Stimulated activated memory B cell treated with anti-CD40 and anti-IgM and Interleukin-4, amounts not matched to agents 10 μg/mL and 1 μg/mL and 100 μg/mL, for 72 hours (primary cell): ENCODE measurements around the gene GFOD2.

Experiments
- ATAC-seq: fragments of 150-1000 bp; cut with Tn5 transposase; 2 replicates; pipeline ENCODE4 v1.10.0; 2021
- H3K27ac Mint-ChIP-seq: one replicate; pipeline ENCODE4 v1.8.0; 2022; ENCODE audit warnings: mild to moderate bottlenecking, mixed read lengths
- H3K27me3 Mint-ChIP-seq: one replicate; pipeline ENCODE4 v1.8.0; 2022; ENCODE audit warnings: mixed read lengths
- H3K36me3 Mint-ChIP-seq: one replicate; pipeline ENCODE4 v1.8.0; 2022; ENCODE audit warnings: mixed read lengths
- H3K4me1 Mint-ChIP-seq: one replicate; pipeline ENCODE4 v1.8.0; 2022; ENCODE audit warnings: mixed read lengths
- H3K4me3 Mint-ChIP-seq: one replicate; pipeline ENCODE4 v1.8.0; 2022; ENCODE audit warnings: mild to moderate bottlenecking, moderate library complexity, mixed read lengths
- H3K9me3 Mint-ChIP-seq: one replicate; pipeline ENCODE4 v1.8.0; 2022; ENCODE audit warnings: mixed read lengths

Gene GFOD2

DNA sequence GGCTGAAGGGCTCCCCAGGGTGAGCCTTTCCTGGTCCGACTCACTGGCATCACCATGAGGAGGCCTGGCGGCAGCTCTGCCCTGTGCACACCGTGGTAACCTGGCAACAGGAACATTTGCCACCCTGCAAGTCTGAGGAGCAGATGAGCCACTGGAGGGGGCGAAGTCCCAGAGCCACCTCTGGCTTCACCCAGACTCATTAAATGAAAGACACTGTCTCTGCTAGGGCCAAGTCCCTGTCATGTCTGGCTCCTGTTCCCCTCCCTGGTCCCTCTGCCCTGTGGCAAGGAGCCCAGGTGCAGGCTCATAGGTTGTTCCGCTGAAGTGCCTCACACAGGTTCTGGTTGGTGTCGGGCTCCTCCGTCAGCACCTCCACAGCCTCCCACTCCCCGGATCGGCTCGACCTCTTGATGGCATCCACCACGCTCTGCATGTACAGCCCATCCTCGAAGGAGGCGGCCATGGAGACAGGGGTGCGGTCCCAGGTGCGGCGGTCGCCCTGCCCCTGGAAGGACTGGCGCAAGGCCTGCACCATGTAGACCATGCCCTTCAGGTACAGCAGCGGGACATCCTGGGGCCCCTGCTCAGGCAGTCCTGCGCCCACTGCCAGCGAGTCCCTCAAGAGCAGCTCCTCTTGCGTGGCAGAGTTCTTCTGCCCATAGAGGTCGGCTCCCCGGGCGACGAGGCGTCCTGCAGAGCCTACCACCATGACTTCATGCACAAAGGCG lies 44.1 kb downstream of the GFOD2 start:
- H3K36me3 Mint-ChIP-seq, result peaks cover 9% of the 10 kb centered on the region
- H3K9me3 Mint-ChIP-seq, result no peaks in the 10 kb centered on the region
- H3K27ac Mint-ChIP-seq, result peak overlapping the region; percentile 62
- no peak overlapping the region for H3K4me3 Mint-ChIP-seq
- H3K4me1 Mint-ChIP-seq, result peaks cover 31% of the 10 kb centered on the region
- peak; percentile 22 for ATAC-seq
- no peaks in the 10 kb centered on the region for H3K27me3 Mint-ChIP-seq

DNA sequence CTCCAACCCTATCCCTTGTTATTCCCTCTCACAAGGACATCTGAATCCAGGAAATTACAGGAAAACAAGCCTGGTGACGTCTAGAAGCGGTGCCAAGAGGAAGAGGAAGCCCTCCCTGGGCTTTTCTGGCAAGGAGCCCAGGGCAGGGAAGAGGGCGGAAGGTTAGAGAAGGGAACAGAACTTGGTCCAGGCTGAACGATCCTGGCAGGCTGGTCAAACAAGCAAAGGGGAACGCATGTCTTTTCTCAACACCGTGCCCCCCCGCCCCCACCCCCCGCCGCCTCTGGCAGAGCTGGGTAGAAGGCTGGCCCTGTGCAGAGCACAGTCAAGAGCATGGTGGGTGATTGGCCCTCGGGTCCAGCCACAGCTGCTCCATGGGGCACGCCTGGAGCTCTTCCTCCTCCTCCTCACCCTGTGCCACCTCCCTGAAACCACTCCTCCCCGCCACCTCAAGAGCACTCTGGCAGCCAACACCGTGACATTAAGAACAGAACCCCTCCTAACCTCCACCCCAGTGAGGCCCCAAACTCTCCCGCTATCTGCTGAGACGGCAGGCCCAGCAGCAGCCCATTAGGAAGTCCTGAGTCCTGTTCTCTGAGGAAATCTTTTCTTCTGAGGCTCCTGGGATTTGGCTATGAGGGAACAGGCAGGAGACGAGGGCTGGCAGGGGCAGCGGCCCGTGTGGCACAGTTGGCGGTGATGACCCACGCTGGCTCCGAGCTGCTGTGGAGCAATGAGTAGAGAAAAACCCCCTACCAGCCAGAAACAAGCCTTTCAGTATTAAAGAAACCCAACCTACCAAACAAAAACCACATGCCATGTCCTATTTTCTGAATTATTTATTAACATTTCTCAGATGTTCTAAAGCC lies 45.2 kb downstream of the GFOD2 start:
- Mint-ChIP-seq H3K4me1 (peaks cover 42% of the 10 kb centered on the region), H3K9me3 (no peaks in the 10 kb centered on the region), H3K36me3 (peaks cover 9% of the 10 kb centered on the region), H3K27me3 (no peaks in the 10 kb centered on the region), H3K4me3 (no peak overlapping the region), H3K27ac (peak overlapping the region; percentile 62)
- no peak for ATAC-seq

DNA sequence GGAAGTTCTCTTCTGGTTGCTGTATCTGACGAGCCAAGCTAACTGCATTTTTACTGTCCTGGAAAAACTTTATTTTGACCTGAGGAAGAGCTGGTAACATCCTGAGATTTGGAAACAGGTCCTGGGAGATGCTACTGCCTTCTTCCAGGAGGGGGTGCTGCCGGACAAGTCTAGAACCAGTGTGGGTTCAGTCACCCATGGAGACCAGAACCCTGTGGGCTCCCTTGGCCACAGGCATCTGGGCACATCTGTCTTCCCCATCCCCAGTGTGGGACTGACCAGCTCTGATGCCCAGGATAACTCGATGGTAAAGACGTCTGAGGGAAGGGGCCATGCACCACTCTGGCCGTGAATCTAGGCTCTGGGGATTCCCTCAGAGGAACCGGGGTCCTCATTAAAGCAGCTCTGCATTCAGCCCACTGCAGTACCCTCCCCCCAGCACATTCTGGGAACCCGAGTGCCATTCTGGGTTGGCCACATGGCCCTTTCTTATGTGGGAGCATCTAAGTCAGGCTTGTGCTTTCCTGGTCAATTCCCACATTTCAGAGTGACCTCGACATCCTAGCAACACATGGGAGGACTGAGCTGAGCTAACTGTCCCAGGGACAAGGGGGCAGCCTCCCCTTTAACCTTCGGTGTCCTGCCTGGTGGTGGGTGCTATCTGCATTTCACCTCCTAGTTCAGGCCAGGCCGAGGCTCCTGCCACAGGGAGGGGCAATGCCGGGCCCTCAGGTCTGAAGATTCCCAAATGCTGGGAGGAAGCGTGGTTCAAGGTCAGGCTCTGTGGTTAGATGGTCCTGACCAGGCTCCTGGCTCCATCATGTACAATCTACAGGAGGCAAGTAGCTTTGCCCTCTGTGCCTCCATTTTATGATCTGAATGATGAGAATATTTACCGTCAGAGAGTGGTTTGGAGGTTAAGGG lies 46.1 kb downstream of the GFOD2 start:
- peaks cover 52% of the 10 kb centered on the region for H3K4me1 Mint-ChIP-seq
- no peaks in the 10 kb centered on the region for H3K27me3 Mint-ChIP-seq
- peak overlapping the region; percentile 62 for H3K27ac Mint-ChIP-seq
- peaks cover 9% of the 10 kb centered on the region for H3K36me3 Mint-ChIP-seq
- no peaks in the 10 kb centered on the region for H3K9me3 Mint-ChIP-seq
- peak; percentile 60 for ATAC-seq
- H3K4me3 Mint-ChIP-seq, result no peak overlapping the region

DNA sequence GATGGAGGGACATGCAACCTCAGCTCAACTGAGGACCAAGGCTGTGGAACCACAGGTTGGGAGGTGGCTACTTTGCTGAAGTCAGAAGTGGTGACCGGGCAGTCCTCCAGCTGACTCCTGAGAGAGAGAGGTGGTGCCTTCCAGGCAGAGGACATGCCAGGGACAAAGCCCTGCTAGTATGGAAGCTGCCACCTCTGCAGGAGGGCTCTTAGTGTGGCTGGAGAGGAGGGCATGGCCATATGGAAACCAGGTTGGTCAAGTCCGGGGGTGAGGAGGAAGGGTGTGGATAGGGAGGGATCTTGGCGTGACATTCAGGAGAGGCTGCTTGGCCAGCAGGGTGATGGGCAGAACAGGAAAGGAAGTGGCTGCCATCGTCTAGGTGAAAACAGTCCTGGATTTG lies 46.8 kb downstream of the GFOD2 start:
- Mint-ChIP-seq H3K27ac (peak overlapping the region; percentile 62), H3K27me3 (no peaks in the 10 kb centered on the region), H3K4me1 (peaks cover 58% of the 10 kb centered on the region), H3K9me3 (no peaks in the 10 kb centered on the region), H3K4me3 (no peak overlapping the region), H3K36me3 (peaks cover 9% of the 10 kb centered on the region)
- ATAC-seq, result no peak

GRCh38 chr16:67669499-67670101 lies 49.5 kb downstream of the GFOD2 start:
- Mint-ChIP-seq H3K27ac (peak overlapping the region; percentile 92), H3K27me3 (no peaks in the 10 kb centered on the region), H3K9me3 (no peaks in the 10 kb centered on the region), H3K4me1 (peaks cover 60% of the 10 kb centered on the region), H3K4me3 (no peak overlapping the region), H3K36me3 (peaks cover 6% of the 10 kb centered on the region)
- no peak for ATAC-seq

DNA sequence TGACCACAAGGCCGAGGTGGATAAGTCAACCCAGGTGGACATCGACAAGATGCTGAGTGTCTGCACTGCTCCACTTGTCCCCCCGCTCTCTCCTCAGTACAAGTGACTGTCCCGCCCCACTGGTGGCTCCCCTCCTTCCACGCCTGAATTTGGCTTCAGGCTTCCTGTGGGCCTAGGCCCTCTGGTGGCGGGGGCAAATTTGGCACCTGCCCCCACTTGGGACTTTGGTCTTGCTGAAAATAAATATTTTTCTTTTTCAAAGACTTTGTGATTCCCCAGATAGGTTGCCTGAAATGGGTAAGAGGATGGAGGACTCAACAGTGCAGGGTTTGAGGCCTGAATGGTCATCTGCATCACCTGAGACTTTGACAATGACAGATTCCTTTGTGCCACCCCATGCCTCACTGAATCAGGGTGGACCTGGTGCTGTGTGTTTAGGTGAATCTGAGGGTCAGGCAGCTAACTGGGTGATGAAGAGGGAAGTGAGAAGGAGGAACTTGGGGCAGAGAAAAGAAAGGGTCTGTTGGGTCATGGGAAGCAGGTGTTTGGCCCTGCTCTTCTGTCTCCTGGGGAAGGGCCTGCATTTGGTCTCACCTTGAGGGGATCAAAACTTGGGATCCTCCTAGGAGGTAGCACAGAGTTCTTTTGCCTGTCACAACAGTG lies 50.5 kb downstream of the GFOD2 start:
- H3K9me3 Mint-ChIP-seq, result no peaks in the 10 kb centered on the region
- peak overlapping the region; percentile 92 for H3K27ac Mint-ChIP-seq
- no peaks in the 10 kb centered on the region for H3K27me3 Mint-ChIP-seq
- peak overlapping the region; percentile 17 for H3K4me3 Mint-ChIP-seq
- peak; percentile 41 for ATAC-seq
- peaks cover 60% of the 10 kb centered on the region for H3K4me1 Mint-ChIP-seq
- H3K36me3 Mint-ChIP-seq, result peaks cover 13% of the 10 kb centered on the region

DNA sequence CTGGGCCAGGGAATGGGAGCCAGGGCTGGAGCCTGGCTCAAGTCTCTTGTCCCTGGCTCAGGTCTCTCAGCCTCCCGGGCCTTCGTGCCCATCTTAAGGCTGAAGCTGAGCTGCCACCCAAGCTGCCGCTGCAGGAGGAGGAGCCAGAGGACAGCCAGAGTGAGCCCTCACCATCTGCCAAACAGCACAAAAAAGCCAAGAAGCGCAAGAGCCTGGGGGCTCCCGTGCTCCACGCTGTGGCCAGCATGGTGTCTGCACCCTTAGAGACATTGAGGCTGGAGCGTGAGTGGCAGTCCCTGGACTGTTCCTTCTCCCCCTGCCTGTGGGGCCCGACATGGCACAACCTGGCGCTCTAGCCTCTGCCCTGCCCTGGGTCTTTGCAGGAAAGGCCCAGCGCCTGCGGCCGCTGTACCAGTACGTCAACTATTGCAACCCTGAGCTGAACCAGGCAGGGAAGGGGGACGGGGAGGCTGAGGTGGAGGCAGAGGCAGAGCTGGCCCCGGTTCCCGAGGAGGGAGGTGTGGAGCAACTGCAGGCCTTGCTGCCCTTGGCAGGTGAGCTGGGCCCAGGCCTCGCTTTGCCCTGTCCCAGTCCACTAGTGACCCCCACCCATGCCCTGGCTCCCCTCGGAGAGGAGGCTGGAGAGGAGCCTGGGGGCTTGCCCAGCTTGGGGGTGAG lies 51.2 kb downstream of the GFOD2 start:
- Mint-ChIP-seq H3K36me3 (peaks cover 13% of the 10 kb centered on the region), H3K27me3 (no peaks in the 10 kb centered on the region), H3K4me3 (peak overlapping the region; percentile 88), H3K9me3 (no peaks in the 10 kb centered on the region), H3K27ac (peak overlapping the region; percentile 92), H3K4me1 (peaks cover 60% of the 10 kb centered on the region)
- ATAC-seq, result peak; percentile 84

DNA sequence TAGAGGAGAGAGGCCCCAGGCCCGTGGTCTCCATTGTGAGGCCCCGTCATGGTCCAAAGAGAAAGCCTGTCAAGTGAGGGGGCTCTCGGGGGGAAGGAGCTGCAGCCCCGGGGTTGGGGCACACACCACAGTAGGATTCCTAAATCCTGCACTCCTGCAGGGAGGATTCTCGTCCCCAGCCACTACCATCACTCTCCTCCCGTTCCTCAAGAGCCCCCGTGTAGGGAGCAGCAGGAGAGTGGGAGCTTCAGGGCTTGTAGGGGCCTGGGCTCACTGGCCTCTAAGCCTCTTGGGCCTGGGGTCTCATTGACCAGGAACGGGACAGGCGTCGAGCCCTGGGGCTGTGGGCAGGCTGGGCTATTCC lies 51.7 kb downstream of the GFOD2 start:
- ATAC-seq, result no peak
- H3K9me3 Mint-ChIP-seq, result no peaks in the 10 kb centered on the region
- H3K4me1 Mint-ChIP-seq, result peaks cover 55% of the 10 kb centered on the region
- H3K36me3 Mint-ChIP-seq, result peaks cover 13% of the 10 kb centered on the region
- H3K27me3 Mint-ChIP-seq, result no peaks in the 10 kb centered on the region
- H3K4me3 Mint-ChIP-seq, result peak overlapping the region; percentile 88
- peak overlapping the region; percentile 92 for H3K27ac Mint-ChIP-seq

DNA sequence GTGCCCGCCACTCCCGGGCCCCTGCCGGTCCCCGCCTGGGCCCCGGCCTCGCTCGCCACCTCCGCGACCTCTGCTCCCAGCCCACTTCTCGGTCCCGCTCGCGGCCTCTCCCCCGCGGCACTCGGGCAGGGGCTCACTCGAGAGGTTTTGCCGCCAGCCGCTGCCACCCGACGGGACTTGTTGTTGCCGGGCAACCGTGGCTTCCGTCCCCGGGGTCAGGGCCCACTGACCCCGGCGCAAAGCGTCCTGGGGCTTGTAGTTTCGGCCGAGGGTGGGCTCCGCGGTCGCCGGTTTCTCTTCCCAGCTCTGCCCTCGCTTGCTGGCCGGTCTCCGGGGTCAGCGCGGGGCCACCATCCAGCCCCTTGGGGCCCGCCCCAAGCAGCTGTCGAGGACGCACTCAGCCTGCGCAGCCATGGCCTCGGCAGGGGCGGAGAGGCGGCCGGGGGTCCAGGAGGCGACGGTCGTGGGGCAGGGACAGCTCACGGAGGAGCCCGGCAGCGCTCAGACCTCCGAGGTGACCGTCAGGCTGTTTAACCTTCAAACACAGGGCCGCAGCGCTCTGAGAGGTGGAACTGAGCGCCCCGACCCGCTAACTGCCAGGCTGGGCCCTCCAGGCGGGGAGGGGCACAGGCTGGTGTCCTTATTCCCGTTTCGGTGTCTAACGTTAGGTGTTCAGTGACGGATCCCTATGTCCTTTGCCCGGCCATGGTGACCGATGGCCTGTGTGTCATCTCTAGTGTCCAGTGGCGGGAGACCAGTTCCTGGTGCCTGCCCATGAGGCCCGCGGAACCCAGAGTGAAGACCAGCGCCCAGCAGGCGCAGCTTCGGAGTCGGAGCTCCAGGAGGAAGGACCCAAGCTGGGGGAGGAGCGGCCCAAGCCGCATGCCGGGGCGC lies 52.3 kb downstream of the GFOD2 start, which contains the start of the genes C16orf86 and ENKD1:
Gene C16orf86 (plus strand): TSS at position 256 of the 894 bp plus-strand sequence. CDS start 157 bp downstream, at position 413.
Gene ENKD1 (minus strand): TSS at position 192 of the 894 bp plus-strand sequence. CDS start 308 bp downstream, outside the sequence.
- ATAC-seq, result peak; percentile 83
- Mint-ChIP-seq H3K27ac (peak within 1 kb of the TSS; percentile 92), H3K36me3 (peaks cover 13% of the 10 kb centered on the region), H3K4me1 (peaks cover 52% of the 10 kb centered on the region), H3K4me3 (peak within 1 kb of the TSS; percentile 88), H3K9me3 (no peaks in the 10 kb centered on the region), H3K27me3 (no peaks in the 10 kb centered on the region)

DNA sequence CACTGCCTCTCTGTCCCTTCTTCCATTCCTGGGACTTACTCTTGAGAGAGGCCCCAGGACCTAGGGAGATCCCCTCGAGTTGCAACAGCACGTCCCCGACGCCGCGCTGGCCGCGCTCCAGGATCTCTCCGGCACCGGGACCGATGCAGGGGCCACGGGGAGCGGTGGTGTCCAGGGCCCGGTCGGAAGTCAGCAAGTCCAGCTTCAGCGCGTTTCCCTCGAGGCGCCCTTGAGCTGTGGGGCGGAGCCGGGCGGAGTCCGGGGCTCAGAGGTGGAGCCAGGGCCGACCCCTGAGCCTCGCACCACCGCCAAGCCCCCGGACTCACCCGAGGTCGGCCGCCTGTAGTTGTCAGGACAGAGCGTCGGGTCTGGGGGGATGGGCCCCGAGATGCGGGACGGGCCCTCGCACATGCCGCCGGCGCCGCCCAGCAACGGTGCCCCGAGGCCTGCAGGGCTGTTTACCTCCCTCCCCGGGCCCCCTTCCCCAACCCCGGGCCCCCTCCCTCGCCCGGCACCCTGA lies 53.0 kb downstream of the GFOD2 start:
- Mint-ChIP-seq H3K27me3 (no peaks in the 10 kb centered on the region), H3K9me3 (no peaks in the 10 kb centered on the region), H3K36me3 (peaks cover 13% of the 10 kb centered on the region), H3K27ac (peak overlapping the region; percentile 92), H3K4me1 (peaks cover 59% of the 10 kb centered on the region), H3K4me3 (peak overlapping the region; percentile 88)
- ATAC-seq, result peak; percentile 1

GRCh38 chr16:67665598-67665997 lies 53.5 kb downstream of the GFOD2 start:
- ATAC-seq, result no peak
- H3K4me3 Mint-ChIP-seq, result peak overlapping the region; percentile 68
- peak overlapping the region; percentile 92 for H3K27ac Mint-ChIP-seq
- H3K36me3 Mint-ChIP-seq, result peaks cover 13% of the 10 kb centered on the region
- no peaks in the 10 kb centered on the region for H3K27me3 Mint-ChIP-seq
- peaks cover 62% of the 10 kb centered on the region for H3K4me1 Mint-ChIP-seq
- H3K9me3 Mint-ChIP-seq, result no peaks in the 10 kb centered on the region

- H3K9me3 Mint-ChIP-seq, result no peaks in the 10 kb centered on the region
- H3K4me3 Mint-ChIP-seq, result no peak overlapping the region
- no peak overlapping the region for H3K27ac Mint-ChIP-seq
- H3K27me3 Mint-ChIP-seq, result no peaks in the 10 kb centered on the region
- ATAC-seq, result no peak
- H3K4me1 Mint-ChIP-seq, result peaks cover 59% of the 10 kb centered on the region
- peaks cover 13% of the 10 kb centered on the region for H3K36me3 Mint-ChIP-seq
Observed at GRCh38 chr16:67664871-67665270, 54.2 kb downstream of the GFOD2 start.

GRCh38 chr16:67664258-67664657 lies 54.9 kb downstream of the GFOD2 start:
- H3K36me3 Mint-ChIP-seq, result peaks cover 16% of the 10 kb centered on the region
- no peak overlapping the region for H3K27ac Mint-ChIP-seq
- H3K4me3 Mint-ChIP-seq, result no peak overlapping the region
- no peaks in the 10 kb centered on the region for H3K27me3 Mint-ChIP-seq
- H3K4me1 Mint-ChIP-seq, result peaks cover 59% of the 10 kb centered on the region
- ATAC-seq, result no peak
- H3K9me3 Mint-ChIP-seq, result no peaks in the 10 kb centered on the region
